ENCODE data around the gene FAHD1.

FAHD1 gene

DNA sequence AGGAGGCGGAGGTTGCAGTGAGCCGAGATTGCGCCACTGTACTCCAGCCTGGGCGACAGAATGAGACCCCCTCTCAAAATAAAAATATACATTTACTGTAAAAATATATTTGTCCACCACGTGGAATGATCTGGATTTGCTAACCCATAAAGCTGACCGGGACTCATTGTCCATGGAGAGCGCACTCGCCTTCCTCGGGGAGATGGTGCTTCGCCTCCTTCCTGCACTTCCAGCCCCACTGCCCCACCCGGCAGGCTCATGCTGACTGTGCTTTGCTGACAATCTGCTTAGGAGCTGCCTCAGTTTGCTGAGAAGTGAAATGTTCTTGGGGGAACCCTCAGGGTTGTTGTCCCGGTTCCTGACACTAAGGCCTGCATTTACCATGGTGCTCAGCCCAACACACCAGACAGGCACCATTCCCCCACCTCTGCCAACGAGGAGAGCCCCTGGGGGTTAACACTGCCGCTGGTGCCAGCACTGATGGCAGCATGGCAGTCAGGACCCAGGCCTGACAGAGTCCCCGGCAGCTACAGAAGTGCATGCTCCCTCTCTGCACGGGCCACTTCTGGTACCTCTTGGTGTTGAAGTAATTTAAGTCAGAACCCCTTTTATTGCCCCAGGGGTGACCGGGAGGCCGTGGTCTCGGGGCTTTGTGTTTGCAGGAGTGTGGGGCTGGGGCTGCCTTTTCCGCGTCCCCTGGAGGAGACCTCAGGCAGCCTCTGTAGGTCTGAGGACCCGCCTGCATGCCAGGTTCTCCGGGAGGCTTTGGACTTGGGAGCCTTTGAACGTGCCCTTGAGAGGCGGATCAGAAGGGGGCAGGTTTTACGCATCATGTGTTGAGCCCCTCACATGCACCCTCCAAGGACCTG lies 41.8 kb upstream of the FAHD1 start:
- Histone ChIP-seq H3K4me3 (ENCODE audit: low read length) (no peak overlapping the region), H3K36me3 (ENCODE audit: control insufficient read depth, insufficient read depth, low read length) (peaks cover 13% of the 10 kb centered on the region), H3K4me1 (ENCODE audit: control insufficient read depth, insufficient read depth, low read length) (peaks cover 12% of the 10 kb centered on the region), H3K27ac (ENCODE audit: low read depth, low read length) (no peak overlapping the region), H3K9ac (ENCODE audit: low read length) (no peak overlapping the region), H3K27me3 (ENCODE audit: control insufficient read depth, insufficient read depth, low read length) (no peaks in the 10 kb centered on the region)

DNA sequence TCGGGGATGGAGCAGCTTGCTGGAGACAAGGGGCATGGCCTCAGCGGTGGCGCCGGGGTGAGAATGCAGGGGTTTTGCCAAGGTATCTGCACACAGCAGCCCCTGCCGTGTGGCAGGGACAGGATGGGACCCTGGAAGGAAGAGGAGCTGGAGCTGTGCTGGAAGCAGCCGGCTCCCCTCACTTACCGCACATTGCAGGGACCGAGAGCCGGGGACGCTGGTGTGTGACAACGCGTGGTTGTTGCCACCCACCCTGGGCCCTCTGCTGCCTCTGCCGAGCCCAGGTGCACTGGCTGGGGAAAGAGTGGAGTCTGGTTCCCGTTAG lies 41.2 kb upstream of the FAHD1 start:
- peaks cover 12% of the 10 kb centered on the region for H3K4me1 ChIP-seq (ENCODE audit: control insufficient read depth, insufficient read depth, low read length)
- H3K27ac ChIP-seq (ENCODE audit: low read depth, low read length), result no peak overlapping the region
- peaks cover 11% of the 10 kb centered on the region for H3K36me3 ChIP-seq (ENCODE audit: control insufficient read depth, insufficient read depth, low read length)
- H3K9ac ChIP-seq (ENCODE audit: low read length), result no peak overlapping the region
- no peaks in the 10 kb centered on the region for H3K27me3 ChIP-seq (ENCODE audit: control insufficient read depth, insufficient read depth, low read length)
- no peak overlapping the region for H3K4me3 ChIP-seq (ENCODE audit: low read length)

DNA sequence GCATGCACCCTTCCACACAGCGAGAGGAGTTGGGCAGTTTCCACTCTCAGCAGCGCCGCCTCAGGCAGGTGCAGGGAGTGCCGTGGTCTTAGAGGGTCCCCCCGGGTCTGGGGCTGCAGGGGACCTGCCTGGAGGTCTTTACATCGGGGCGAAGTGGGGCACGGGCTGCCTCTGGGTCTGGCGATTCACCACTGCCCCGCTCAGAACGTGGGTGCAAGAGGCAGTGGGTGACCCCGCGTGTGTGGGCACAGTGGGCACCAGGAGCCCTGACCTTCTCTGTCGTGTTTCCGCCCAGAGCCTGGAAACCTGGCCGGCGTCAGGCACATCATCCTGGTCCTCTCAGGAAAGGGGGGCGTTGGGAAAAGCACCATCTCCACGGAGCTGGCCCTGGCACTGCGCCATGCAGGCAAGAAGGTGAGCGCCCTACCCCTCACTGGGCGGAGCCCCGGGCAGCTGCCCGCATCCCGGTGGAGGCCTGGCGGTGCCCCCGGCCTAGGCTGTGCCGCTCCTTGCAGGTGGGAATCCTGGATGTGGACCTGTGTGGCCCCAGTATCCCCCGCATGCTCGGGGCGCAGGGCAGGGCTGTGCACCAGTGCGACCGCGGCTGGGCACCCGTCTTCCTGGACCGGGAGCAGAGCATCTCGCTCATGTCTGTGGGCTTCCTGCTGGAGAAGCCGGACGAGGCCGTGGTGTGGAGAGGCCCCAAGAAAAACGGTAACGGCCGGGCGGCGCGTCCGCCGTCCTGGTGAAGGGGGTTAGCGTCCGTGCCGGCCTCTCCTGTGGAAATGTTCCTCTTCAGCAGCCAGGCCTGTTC lies 40.6 kb upstream of the FAHD1 start:
- Histone ChIP-seq H3K4me1 (ENCODE audit: control insufficient read depth, insufficient read depth, low read length) (peaks cover 7% of the 10 kb centered on the region), H3K27ac (ENCODE audit: low read depth, low read length) (no peak overlapping the region), H3K4me3 (ENCODE audit: low read length) (no peak overlapping the region), H3K36me3 (ENCODE audit: control insufficient read depth, insufficient read depth, low read length) (peaks cover 7% of the 10 kb centered on the region), H3K9ac (ENCODE audit: low read length) (no peak overlapping the region), H3K27me3 (ENCODE audit: control insufficient read depth, insufficient read depth, low read length) (no peaks in the 10 kb centered on the region)

DNA sequence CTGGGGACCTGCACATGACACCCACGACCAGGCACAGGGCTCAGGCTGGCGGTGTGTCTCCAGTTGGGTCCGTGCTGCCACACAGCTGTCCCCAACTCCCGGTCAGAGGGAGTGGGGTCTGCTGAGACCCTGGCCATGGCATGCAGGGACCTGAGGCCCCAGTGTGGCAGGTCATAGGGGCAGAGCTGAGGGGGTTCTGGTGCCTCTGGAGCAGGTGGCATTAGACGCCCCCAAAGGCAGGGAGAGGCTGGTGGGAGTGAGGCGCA lies 40.0 kb upstream of the FAHD1 start:
- H3K27me3 ChIP-seq (ENCODE audit: control insufficient read depth, insufficient read depth, low read length), result no peaks in the 10 kb centered on the region
- H3K36me3 ChIP-seq (ENCODE audit: control insufficient read depth, insufficient read depth, low read length), result peaks cover 7% of the 10 kb centered on the region

DNA sequence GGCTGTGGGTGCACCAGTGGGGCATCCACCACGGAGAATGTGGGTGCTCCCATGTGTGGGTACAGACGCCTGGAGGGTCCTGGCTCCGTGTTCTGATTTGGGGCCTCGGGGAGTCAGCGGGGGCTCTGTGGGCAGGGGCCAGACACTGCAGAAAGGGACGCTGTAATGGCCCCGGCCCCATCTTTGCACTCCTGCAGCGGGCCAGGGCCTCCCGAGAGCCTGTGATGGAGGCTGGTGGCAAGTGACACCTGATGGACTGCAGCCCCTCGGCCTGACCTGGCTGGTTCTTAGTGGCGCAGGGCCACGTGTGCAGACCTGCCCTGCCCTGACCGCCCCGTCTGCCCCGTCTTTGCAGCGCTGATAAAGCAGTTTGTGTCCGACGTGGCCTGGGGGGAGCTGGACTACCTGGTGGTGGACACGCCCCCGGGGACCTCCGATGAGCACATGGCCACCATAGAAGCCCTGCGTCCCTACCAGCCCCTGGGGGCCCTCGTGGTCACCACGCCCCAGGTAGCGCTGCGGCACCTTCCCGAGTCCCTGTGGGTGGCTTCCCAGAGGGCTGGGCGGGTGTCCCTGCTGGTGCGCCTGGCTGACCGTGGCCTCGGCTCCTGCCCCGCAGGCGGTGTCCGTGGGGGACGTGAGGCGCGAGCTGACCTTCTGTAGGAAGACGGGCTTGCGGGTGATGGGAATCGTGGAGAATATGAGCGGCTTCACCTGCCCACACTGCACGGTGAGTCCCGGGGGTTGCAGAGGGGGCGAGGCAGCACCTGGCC lies 39.5 kb upstream of the FAHD1 start:
- Histone ChIP-seq H3K27me3 (ENCODE audit: control insufficient read depth, insufficient read depth, low read length) (no peaks in the 10 kb centered on the region), H3K27ac (ENCODE audit: low read depth, low read length) (no peak overlapping the region), H3K36me3 (ENCODE audit: control insufficient read depth, insufficient read depth, low read length) (peaks cover 7% of the 10 kb centered on the region), H3K4me1 (ENCODE audit: control insufficient read depth, insufficient read depth, low read length) (peaks cover 5% of the 10 kb centered on the region), H3K4me3 (ENCODE audit: low read length) (no peak overlapping the region), H3K9ac (ENCODE audit: low read length) (no peak overlapping the region)

More for the DNA sequence above, 40.0 kb upstream of the FAHD1 start:
- Histone ChIP-seq H3K4me3 (ENCODE audit: low read length) (no peak overlapping the region), H3K9ac (ENCODE audit: low read length) (no peak overlapping the region), H3K4me1 (ENCODE audit: control insufficient read depth, insufficient read depth, low read length) (peaks cover 5% of the 10 kb centered on the region), H3K27ac (ENCODE audit: low read depth, low read length) (no peak overlapping the region)

DNA sequence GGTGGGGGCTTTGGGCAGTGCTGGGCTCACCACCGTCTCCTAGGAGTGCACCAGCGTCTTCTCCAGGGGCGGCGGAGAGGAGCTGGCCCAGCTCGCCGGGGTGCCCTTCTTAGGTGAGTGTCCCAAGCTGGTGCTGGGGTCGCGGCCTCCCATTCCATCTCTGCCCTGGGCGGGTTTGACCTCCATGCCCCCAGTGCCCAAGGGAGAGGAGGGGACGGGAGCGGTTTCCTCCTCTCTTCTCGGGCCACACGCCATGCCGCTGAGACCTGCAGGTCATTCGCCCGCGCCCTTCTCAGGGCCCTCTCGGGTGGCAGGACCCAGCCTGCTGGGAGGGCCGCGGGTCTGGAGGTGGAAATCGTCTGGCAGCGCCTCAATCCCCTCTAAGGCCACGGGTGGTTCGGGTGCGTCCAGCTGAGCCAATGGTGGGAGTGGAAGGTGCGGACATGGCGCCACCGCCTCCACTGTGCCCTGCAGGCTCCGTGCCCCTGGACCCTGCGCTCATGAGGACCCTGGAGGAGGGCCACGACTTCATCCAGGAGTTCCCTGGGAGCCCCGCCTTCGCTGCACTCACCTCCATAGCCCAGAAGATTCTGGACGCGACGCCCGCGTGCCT lies 38.8 kb upstream of the FAHD1 start:
- Histone ChIP-seq H3K27me3 (ENCODE audit: control insufficient read depth, insufficient read depth, low read length) (no peaks in the 10 kb centered on the region), H3K36me3 (ENCODE audit: control insufficient read depth, insufficient read depth, low read length) (peaks cover 7% of the 10 kb centered on the region), H3K4me1 (ENCODE audit: control insufficient read depth, insufficient read depth, low read length) (peaks cover 5% of the 10 kb centered on the region), H3K9ac (ENCODE audit: low read length) (no peak overlapping the region), H3K4me3 (ENCODE audit: low read length) (no peak overlapping the region), H3K27ac (ENCODE audit: low read depth, low read length) (no peak overlapping the region)

DNA sequence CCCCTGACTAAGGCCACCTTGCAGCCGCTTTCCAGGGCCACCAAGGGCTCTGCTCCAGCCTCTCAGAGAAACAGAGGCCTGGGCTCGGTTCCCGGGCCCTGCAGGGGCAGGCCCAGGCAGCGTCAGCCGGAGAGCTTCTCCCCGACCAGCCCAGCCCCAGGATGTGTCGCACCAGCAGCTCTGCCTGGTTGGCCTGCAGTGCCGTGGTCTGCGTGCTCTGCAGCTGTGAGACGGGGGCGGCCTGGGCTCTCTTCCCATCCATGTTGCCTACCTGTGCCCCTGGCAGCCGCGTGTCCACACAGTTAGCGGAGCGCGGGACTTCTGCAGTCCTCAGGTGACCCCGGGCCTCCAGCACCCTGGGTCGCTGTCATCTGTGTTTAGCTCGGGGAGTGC lies 38.3 kb upstream of the FAHD1 start:
- Histone ChIP-seq H3K36me3 (ENCODE audit: control insufficient read depth, insufficient read depth, low read length) (peaks cover 7% of the 10 kb centered on the region), H3K4me1 (ENCODE audit: control insufficient read depth, insufficient read depth, low read length) (peaks cover 5% of the 10 kb centered on the region), H3K9ac (ENCODE audit: low read length) (no peak overlapping the region), H3K27ac (ENCODE audit: low read depth, low read length) (no peak overlapping the region), H3K4me3 (ENCODE audit: low read length) (no peak overlapping the region), H3K27me3 (ENCODE audit: control insufficient read depth, insufficient read depth, low read length) (no peaks in the 10 kb centered on the region)

DNA sequence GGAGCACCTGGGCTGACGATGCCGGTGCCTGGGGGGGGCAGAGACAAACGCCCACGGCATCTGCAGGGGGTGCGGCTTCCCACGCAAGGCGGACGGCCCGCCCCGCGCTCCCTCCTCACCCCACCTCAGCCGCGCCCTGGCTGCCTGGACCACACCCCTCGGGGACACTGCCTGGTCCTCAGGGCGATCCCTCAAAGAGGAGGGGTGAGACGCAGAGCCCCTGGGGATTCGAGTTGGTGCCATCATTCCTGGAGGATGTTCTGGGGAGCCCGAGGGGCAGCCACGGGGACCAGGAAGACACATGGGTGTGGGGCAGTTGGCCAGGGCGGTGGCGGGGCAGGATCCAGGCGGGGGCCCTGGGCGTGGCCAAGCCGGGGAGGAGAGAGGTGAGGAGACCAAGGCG lies 37.4 kb upstream of the FAHD1 start:
- Histone ChIP-seq H3K4me1 (ENCODE audit: control insufficient read depth, insufficient read depth, low read length) (peaks cover 2% of the 10 kb centered on the region), H3K27me3 (ENCODE audit: control insufficient read depth, insufficient read depth, low read length) (no peaks in the 10 kb centered on the region), H3K9ac (ENCODE audit: low read length) (no peak overlapping the region), H3K36me3 (ENCODE audit: control insufficient read depth, insufficient read depth, low read length) (peaks cover 7% of the 10 kb centered on the region), H3K27ac (ENCODE audit: low read depth, low read length) (no peak overlapping the region), H3K4me3 (ENCODE audit: low read length) (no peak overlapping the region)

DNA sequence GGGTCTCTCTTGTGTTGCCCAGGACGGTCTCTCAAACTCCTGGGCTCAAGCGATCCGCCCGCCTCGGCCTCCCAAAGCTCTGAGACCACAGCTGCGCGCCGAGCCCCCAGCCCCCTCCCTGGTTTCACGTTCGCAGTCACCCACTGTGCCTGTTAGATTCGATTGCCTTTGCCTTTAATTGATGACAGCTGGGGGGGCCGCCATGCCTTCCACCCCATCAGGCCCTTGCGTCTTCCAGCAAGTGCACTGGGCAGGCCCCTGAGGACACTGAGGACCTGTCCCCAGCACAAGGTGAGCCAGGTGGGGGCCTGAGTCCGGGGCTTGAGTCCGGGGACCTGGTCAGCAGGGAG lies 36.8 kb upstream of the FAHD1 start:
- Histone ChIP-seq H3K27ac (ENCODE audit: low read depth, low read length) (no peak overlapping the region), H3K27me3 (ENCODE audit: control insufficient read depth, insufficient read depth, low read length) (no peaks in the 10 kb centered on the region), H3K36me3 (ENCODE audit: control insufficient read depth, insufficient read depth, low read length) (peaks cover 6% of the 10 kb centered on the region), H3K9ac (ENCODE audit: low read length) (no peak overlapping the region), H3K4me1 (ENCODE audit: control insufficient read depth, insufficient read depth, low read length) (no peaks in the 10 kb centered on the region), H3K4me3 (ENCODE audit: low read length) (no peak overlapping the region)

DNA sequence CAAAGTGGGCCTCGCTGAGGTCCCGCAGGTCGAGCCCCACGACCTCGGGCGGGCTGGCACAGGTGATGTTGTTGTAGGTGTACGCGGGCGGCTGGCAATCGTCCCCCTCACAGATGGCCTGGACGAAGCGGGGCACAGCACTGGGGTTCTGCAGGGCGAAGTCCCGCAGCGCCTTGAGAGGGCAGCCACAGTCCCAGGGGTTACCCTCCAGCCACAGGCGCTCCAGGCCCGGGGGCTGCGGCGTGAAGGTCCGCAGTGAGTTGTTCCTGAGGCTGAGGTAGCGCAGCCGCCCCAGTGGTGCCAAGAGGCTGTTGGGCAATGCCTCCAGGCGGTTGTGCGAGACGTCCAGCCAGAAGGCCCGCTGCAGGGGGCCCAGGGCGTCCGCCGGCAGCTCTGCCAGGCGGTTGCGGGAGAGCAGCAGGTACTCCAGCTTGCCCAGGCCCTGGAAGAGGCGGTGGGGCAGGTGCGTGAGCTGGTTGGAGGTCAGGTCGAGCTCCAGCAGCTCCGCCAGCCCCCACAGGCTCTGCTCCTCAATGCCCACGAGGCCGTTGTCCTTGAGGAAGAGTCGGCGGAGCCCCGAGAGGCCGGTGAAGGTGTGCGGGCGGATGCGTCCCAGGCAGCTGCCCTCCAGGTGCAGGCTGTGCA lies 36.3 kb upstream of the FAHD1 start:
- Histone ChIP-seq H3K4me1 (ENCODE audit: control insufficient read depth, insufficient read depth, low read length) (no peaks in the 10 kb centered on the region), H3K9ac (ENCODE audit: low read length) (no peak overlapping the region), H3K27me3 (ENCODE audit: control insufficient read depth, insufficient read depth, low read length) (no peaks in the 10 kb centered on the region), H3K27ac (ENCODE audit: low read depth, low read length) (no peak overlapping the region), H3K36me3 (ENCODE audit: control insufficient read depth, insufficient read depth, low read length) (peaks cover 4% of the 10 kb centered on the region), H3K4me3 (ENCODE audit: low read length) (no peak overlapping the region)

DNA sequence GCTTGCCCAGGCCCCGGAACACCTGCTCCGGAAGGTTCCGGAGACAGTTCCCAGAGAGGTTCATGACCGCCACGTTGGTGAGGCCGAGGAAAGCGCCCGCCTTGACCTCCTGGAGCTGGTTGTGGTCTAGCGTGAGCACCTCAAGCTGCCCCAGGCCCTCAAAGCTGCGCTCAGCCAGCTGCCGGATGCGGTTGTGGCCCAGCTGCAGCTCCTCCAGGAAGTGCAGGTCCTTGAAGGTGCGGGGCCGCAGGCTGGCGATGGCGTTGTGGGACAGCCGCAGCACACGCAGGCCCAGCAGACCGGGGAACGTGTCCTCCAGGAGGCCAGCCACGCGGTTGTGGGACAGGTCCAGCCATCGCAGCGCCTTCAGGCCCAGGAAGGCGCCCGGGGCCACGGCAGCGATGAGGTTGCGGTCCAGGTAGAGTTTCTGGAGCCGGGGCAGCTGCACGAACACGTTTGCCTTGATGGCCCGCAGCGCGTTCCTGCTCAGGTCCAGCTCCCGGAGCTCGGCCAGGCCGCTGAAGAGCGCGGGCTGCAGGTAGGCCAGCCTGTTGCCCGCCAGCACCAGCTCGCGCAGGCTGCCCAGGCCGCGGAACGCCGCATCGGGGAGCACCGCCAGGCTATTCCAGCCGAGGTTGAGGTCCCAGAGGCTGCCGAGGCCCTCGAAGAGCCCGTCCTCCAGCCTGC lies 35.6 kb upstream of the FAHD1 start:
- no peak overlapping the region for H3K9ac ChIP-seq (ENCODE audit: low read length)
- H3K36me3 ChIP-seq (ENCODE audit: control insufficient read depth, insufficient read depth, low read length), result peaks cover 4% of the 10 kb centered on the region
- H3K4me3 ChIP-seq (ENCODE audit: low read length), result no peak overlapping the region

More for the DNA sequence above, 35.6 kb upstream of the FAHD1 start:
- Histone ChIP-seq H3K4me1 (ENCODE audit: control insufficient read depth, insufficient read depth, low read length) (no peaks in the 10 kb centered on the region), H3K27me3 (ENCODE audit: control insufficient read depth, insufficient read depth, low read length) (no peaks in the 10 kb centered on the region), H3K27ac (ENCODE audit: low read depth, low read length) (no peak overlapping the region)

Measured in rectal smooth muscle tissue (tissue), 1 donor.